ENCODE measurements around the gene LMOD1.

Gene LMOD1

GRCh38 chr1:201892211-201892610, 54.1 kb downstream of the LMOD1 start:
- no peak for DNase-seq (ENCODE audit: low spot score)

GRCh38 chr1:201891451-201892045, 54.8 kb downstream of the LMOD1 start:
- no peak for DNase-seq (ENCODE audit: low spot score)

GRCh38 chr1:201890806-201891450, 55.4 kb downstream of the LMOD1 start:
- DNase-seq (ENCODE audit: low spot score), result no peak

- no peak for DNase-seq (ENCODE audit: low spot score)
Measured at GRCh38 chr1:201890223-201890622, 56.1 kb downstream of the LMOD1 start.

- DNase-seq (ENCODE audit: low spot score), result no peak
Measured at GRCh38 chr1:201889090-201889968, 57.0 kb downstream of the LMOD1 start.

- peak; percentile 40 for DNase-seq (ENCODE audit: low spot score)
Measured at GRCh38 chr1:201888282-201889089, 57.9 kb downstream of the LMOD1 start, which contains the start of gene SHISA4. TSS of gene SHISA4 (plus strand) at chr1:201888898. CDS start at chr1:201888995, 97 bp downstream.

- no peak for DNase-seq (ENCODE audit: low spot score)
Measured at GRCh38 chr1:201887116-201887866, 59.1 kb downstream of the LMOD1 start.

GRCh38 chr1:201886103-201886885, 60.1 kb downstream of the LMOD1 start:
- no peak for DNase-seq (ENCODE audit: low spot score)

- no peak for DNase-seq (ENCODE audit: low spot score)
Measured at GRCh38 chr1:201885531-201886075, 60.7 kb downstream of the LMOD1 start.

GRCh38 chr1:201884425-201884824, 61.9 kb downstream of the LMOD1 start:
- no peak for DNase-seq (ENCODE audit: low spot score)

GRCh38 chr1:201883786-201884185, 62.6 kb downstream of the LMOD1 start:
- DNase-seq (ENCODE audit: low spot score), result no peak

GRCh38 chr1:201883266-201883665, 63.1 kb downstream of the LMOD1 start:
- DNase-seq (ENCODE audit: low spot score), result no peak

GRCh38 chr1:201882665-201883132, 63.6 kb downstream of the LMOD1 start:
- DNase-seq (ENCODE audit: low spot score), result peak; percentile 40

GRCh38 chr1:201881617-201882016, 64.7 kb downstream of the LMOD1 start:
- no peak for DNase-seq (ENCODE audit: low spot score)

- DNase-seq (ENCODE audit: low spot score), result no peak
Measured at GRCh38 chr1:201880928-201881571, 65.3 kb downstream of the LMOD1 start.

GRCh38 chr1:201877877-201878401, 68.4 kb downstream of the LMOD1 start:
- peak; percentile 52 for DNase-seq (ENCODE audit: low spot score)

- DNase-seq (ENCODE audit: low spot score), result no peak
Measured at GRCh38 chr1:201876148-201876818, 70.1 kb downstream of the LMOD1 start.

GRCh38 chr1:201874672-201875071, 71.7 kb downstream of the LMOD1 start:
- DNase-seq (ENCODE audit: low spot score), result no peak

- no peak for DNase-seq (ENCODE audit: low spot score)
Measured at GRCh38 chr1:201870397-201870796, 76.0 kb downstream of the LMOD1 start.

All from kidney capillary endothelial cell (primary cell).